ENCODE results near the gene STAT3.
"Not testable (repeated sequence)": the region's sequence is repeated elsewhere in the genome, so short reads cannot be mapped to it uniquely, and the experiment has no call there.

The STAT3 gene

GRCh38 chr17:42388381-42389134 is at the start of gene STAT3:
Gene STAT3 (minus strand): TSS chr17:42388442. CDS start chr17:42348516, 39,926 bp downstream.
- peak; percentile 100 for DNase-seq

- no peak for DNase-seq
Measured at GRCh38 chr17:42436391-42436790, 48.1 kb upstream of the STAT3 start.

GRCh38 chr17:42431758-42432161 is 43.5 kb upstream of the STAT3 start:
- no peak for DNase-seq

- DNase-seq: no peak
Measured at GRCh38 chr17:42429726-42430447, 41.6 kb upstream of the STAT3 start.

GRCh38 chr17:42428141-42428944 is 40.1 kb upstream of the STAT3 start:
- peak; percentile 44 for DNase-seq

- no peak for DNase-seq
Measured at GRCh38 chr17:42424991-42425610, 36.9 kb upstream of the STAT3 start.

- no peak for DNase-seq
Measured at GRCh38 chr17:42423766-42424165, 35.5 kb upstream of the STAT3 start.

GRCh38 chr17:42422958-42423712 is 34.9 kb upstream of the STAT3 start, which contains the start of gene CAVIN1:
Gene CAVIN1 (minus strand): TSS chr17:42423256. CDS start chr17:42423097, 159 bp downstream.
- DNase-seq: no peak

GRCh38 chr17:42422412-42422957 is 34.2 kb upstream of the STAT3 start:
- DNase-seq: no peak

GRCh38 chr17:42421507-42422338 is 33.5 kb upstream of the STAT3 start:
- DNase-seq: no peak

GRCh38 chr17:42421136-42421506 is 32.9 kb upstream of the STAT3 start:
- DNase-seq: no peak

GRCh38 chr17:42417981-42418380 is 29.7 kb upstream of the STAT3 start:
- not testable (repeated sequence) for DNase-seq

- peak; percentile 63 for DNase-seq
Measured at GRCh38 chr17:42414704-42415409, 26.6 kb upstream of the STAT3 start.

GRCh38 chr17:42413464-42414040 is 25.3 kb upstream of the STAT3 start:
- no peak for DNase-seq

- DNase-seq: no peak
Measured at GRCh38 chr17:42411905-42412679, 23.9 kb upstream of the STAT3 start.

GRCh38 chr17:42411361-42411760 is 23.1 kb upstream of the STAT3 start:
- no peak for DNase-seq

GRCh38 chr17:42410319-42410685 is 22.1 kb upstream of the STAT3 start:
- DNase-seq: no peak

- no peak for DNase-seq
Measured at GRCh38 chr17:42409523-42410318, 21.5 kb upstream of the STAT3 start.
